Panc1 (cell line): Measurements from ENCODE around the gene KIF21B.

ENCODE experiments used
- POLR2AphosphoS5 ChIP-seq: IDR thresholded peaks from 2 replicates; pipeline ENCODE4 v1.6.1; 2012; ENCODE audit warnings: mild to moderate bottlenecking, low read depth, low read length, moderate library complexity
- SIN3A ChIP-seq: IDR thresholded peaks from 2 replicates; pipeline ENCODE4 v1.6.1; 2012; ENCODE audit warnings: low read depth, mild to moderate bottlenecking, low read length, moderate library complexity, borderline replicate concordance; ENCODE audit not compliant: insufficient read depth
- TCF7L2 ChIP-seq: IDR thresholded peaks from 2 replicates; pipeline ENCODE4 v1.6.1; 2011; ENCODE audit warnings: mild to moderate bottlenecking, low read depth, low read length, inconsistent platforms
- TF ChIP-seq, protein P1 (sequence below): fragments of 450-650 bp; IDR thresholded peaks from 2 replicates; pipeline ENCODE4 v1.5.1; 2017; ENCODE audit warnings: mild to moderate bottlenecking
- TF ChIP-seq, protein P2 (sequence below), 2 experiments: IDR thresholded peaks; 2 replicates each; pipeline ENCODE4 v1.6.1; 2011 to 2012; ENCODE audit warnings: low read depth in 2 of 2, control low read depth in 1 of 2, low read length in 1 of 2, mild to moderate bottlenecking in 1 of 2, moderate library complexity in 1 of 2; ENCODE audit not compliant: insufficient read depth in 1 of 2

DNA sequence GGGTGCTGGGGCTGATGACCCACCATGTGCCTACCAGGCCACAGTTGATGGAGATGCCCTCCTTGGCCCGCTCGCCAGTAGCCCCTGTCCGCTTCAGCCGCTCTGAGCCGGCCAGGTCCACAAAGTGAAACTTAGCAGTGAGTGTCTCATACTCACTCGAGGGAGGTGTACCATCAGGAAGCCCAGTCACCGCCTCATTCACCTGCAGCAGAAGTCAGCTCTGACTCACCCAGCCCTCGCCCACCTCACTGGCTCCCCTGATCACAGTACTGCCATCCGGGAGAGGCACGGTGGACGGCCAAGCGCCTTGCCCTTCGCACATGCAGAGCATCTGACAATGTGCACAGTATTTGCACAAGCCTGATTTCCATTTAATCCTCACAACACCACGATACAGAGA, 18.8 kb downstream of the KIF21B start:
- TF ChIP-seq, protein P1, sequence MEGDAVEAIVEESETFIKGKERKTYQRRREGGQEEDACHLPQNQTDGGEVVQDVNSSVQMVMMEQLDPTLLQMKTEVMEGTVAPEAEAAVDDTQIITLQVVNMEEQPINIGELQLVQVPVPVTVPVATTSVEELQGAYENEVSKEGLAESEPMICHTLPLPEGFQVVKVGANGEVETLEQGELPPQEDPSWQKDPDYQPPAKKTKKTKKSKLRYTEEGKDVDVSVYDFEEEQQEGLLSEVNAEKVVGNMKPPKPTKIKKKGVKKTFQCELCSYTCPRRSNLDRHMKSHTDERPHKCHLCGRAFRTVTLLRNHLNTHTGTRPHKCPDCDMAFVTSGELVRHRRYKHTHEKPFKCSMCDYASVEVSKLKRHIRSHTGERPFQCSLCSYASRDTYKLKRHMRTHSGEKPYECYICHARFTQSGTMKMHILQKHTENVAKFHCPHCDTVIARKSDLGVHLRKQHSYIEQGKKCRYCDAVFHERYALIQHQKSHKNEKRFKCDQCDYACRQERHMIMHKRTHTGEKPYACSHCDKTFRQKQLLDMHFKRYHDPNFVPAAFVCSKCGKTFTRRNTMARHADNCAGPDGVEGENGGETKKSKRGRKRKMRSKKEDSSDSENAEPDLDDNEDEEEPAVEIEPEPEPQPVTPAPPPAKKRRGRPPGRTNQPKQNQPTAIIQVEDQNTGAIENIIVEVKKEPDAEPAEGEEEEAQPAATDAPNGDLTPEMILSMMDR, result no peak
- TF ChIP-seq, protein P2, sequence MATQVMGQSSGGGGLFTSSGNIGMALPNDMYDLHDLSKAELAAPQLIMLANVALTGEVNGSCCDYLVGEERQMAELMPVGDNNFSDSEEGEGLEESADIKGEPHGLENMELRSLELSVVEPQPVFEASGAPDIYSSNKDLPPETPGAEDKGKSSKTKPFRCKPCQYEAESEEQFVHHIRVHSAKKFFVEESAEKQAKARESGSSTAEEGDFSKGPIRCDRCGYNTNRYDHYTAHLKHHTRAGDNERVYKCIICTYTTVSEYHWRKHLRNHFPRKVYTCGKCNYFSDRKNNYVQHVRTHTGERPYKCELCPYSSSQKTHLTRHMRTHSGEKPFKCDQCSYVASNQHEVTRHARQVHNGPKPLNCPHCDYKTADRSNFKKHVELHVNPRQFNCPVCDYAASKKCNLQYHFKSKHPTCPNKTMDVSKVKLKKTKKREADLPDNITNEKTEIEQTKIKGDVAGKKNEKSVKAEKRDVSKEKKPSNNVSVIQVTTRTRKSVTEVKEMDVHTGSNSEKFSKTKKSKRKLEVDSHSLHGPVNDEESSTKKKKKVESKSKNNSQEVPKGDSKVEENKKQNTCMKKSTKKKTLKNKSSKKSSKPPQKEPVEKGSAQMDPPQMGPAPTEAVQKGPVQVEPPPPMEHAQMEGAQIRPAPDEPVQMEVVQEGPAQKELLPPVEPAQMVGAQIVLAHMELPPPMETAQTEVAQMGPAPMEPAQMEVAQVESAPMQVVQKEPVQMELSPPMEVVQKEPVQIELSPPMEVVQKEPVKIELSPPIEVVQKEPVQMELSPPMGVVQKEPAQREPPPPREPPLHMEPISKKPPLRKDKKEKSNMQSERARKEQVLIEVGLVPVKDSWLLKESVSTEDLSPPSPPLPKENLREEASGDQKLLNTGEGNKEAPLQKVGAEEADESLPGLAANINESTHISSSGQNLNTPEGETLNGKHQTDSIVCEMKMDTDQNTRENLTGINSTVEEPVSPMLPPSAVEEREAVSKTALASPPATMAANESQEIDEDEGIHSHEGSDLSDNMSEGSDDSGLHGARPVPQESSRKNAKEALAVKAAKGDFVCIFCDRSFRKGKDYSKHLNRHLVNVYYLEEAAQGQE (IDR thresholded peaks at IDR 0.05; ENCODE audit: insufficient read depth in 1 of 2, low read depth in 2 of 2, low read length in 1 of 2), result no peak
- no peak for TF ChIP-seq POLR2AphosphoS5
- TF ChIP-seq TCF7L2, result no peak
- TF ChIP-seq SIN3A, result no peak
